Activated naive CD4-positive, alpha-beta T cell (primary cell): ENCODE results near the gene EPS8L3.

Experiments used
- DNase-seq, 4 experiments: peaks; one replicate each; lab custom pipeline; 2025; lab: John Stamatoyannopoulos, UW

The EPS8L3 gene

GRCh38 chr1:109793486-109794318 lies 30.0 kb upstream of the EPS8L3 start:
- DNase-seq: no peak

DNA sequence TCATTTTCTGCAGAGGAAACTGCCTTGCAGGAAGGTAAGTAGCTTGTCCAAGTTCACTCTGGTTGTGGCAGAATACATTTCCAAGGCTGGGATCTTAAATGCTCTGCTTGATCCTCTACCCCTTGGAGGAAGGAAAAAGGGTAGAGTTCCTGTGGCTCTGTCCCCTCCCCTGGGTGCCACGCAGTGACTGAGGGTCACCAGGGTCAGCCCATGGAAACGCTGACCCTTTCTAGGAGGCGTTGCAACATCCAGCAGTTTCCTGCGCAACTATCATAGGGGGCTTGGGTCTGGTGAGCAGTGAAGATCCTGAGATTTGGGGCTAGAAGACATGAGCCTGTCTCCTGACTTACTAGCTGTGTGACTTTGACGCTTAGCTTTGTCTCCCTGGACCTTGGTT lies 29.4 kb upstream of the EPS8L3 start:
- no peak for DNase-seq

DNA sequence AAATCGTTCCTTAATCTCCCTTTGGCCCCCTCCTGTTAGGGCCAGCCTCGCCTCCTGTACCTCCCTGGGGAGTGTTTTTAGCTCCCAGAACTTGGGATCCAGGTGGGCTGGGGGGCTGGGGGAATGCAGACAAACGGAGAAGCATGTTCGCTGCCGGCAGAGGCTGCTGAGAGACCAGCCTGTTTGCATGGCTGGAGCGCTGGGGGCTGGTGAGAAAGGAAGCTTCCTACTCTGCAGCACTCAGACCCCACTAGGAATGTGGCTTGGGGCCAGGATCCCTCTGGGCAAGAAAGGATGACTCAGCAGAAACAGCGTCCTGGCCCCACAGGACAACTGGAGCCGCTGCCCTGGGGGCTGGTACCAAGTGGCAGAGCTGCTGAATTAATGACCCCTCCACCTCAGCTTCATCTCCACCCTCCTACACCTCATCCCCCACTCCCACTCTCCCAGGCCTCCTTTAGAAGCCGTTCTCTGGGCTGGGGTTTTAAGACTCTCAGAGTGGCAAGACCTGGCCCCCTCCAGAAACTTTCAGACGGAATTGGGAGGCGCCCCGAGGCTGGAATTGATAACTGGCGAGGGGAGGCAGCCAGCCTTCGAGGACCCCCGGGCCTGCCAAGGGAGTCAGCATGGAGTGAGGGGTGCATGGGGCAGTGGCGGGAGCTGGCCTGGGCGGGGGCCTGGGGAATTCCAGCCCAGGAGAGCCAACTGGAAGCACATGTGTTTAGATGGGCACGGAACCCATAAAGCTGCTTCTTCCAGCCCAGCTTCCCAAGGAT lies 28.5 kb upstream of the EPS8L3 start:
- no peak for DNase-seq

DNA sequence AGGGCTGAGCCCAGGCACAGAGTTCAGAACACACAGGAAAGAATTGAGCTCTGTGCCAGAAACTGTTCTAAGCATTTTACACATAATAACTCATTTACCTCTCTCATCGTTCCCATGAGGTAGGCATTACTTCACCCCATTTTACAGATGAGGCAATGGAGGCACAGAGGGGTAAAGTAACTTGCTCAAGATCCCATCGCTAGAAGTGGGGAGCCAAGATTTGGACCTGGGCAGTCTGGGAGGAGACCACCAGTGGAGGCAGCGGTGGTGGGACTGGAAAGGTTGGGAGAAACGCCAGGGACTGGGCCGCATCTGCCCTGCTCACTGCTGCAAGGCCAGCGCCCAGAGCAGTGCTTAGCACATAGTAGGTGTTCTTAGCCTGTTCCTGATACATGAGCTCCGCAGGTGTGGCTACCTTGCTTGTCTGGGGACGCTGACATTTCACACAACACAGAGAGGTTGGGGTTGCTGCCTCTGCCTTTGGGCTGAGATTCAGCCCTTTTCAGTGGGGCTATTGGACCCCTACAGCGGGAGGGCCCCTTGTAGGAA lies 27.8 kb upstream of the EPS8L3 start:
- no peak for DNase-seq

DNA sequence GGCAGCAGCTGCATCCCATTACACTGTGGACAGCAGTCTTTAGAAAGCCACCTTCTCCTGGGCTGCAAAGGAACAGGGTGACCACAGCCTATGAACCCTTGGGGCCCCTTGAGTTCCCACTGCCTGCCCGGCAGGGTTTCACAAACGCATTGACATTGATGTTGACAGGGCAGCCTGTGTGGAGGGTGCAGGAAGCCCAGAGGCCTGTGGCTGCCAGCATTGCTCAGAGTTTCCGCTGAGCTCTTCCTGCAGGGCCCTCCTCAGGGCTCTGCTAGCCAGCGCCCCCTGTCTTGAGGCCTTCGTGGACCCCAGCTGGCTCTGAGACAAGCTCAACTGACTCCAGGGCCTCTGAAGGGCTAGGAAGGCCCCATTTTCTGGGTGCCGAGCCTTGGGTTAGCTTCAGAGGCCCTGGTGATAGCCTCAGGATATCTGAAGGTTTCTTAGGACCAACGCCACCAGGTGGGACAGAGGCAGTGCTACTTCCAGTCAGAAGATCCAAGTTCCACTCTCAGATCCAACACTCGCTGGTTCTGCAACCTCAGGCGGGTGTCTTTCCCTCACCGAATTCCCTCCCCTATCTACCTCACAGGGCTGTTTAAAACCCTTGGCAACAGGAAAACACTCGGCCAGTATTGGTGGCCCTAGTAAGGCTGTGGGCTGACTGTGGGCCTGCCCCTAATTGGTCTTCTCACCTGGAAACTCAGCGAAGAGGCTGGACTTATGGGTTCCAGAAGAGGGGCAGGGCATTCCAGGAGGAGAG lies 27.2 kb upstream of the EPS8L3 start:
- peak; percentile 23 to 63 (median 46) for DNase-seq

GRCh38 chr1:109790329-109790728 lies 26.6 kb upstream of the EPS8L3 start:
- no peak for DNase-seq

- no peak for DNase-seq
Observed at GRCh38 chr1:109789551-109790180, 25.9 kb upstream of the EPS8L3 start.

GRCh38 chr1:109788695-109789521 lies 25.2 kb upstream of the EPS8L3 start:
- DNase-seq: no peak

DNA sequence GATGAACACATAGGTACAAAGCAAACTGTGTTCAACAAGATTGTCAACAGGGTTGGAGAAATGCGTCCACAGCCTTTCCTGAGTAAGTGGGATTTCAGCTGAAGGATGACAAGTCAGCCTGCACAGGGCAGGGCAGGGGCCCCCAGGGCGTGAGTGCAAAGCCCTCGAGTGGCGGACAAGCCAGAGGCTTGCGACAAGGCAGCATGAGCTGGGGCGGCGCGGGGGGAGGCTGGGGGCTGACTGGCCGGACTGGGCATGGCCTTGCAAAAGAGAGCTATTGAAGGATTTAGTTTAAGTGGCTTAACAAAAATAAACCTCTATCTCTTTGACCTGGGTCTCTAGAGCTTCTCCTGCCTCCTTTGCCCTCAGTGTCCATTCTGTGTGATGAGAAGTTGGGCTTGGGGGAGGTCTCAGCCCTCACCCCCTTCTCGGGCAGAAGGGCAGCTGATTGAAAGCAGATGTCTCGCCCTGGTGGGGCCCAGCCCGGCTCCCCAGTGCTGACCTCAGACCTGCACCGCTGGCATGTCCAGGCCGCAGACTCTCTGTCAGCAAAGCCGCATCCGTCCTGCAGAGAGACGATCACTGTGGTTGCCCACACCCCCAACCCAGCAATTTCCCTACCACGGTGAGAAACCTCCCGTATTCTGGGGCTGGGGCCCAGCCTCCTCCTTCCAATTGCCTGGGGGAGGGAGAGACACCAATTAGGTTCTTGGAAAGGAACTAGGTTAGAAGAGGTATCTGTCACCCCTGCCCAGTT lies 24.3 kb upstream of the EPS8L3 start:
- DNase-seq: no peak

DNA sequence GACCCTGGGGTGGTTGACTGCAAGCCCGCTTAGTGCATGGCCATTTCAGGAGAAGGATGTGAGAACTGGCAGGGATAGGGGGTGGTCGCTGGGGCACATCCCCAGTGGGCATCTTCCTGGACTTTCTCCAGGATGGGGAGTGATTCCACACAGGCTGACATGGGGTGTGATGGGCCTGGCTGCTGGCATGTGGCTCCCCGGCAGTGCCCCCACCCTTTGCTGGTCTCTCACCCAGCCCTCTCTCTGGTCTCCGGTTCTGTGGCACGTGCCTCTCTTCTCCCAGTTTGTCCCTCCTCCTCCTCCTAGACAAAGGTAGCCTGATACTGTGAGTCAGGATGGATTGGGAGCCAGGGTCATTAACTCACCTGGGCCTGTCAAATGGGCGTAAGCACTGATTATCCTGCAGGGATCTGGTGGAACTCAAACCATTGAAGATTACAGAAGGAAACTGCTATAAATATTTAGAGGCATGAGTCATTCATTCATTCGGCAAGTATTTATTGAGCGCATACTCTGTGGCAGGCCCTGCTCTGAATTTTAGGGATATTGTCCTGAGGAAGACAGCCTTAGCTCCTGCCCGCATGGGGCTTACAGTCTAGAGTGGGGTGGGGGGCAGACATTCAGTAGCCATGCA lies 23.6 kb upstream of the EPS8L3 start:
- no peak for DNase-seq

GRCh38 chr1:109786531-109787021 lies 22.9 kb upstream of the EPS8L3 start:
- no peak for DNase-seq

- no peak for DNase-seq
Observed at GRCh38 chr1:109786112-109786480, 22.4 kb upstream of the EPS8L3 start.

DNA sequence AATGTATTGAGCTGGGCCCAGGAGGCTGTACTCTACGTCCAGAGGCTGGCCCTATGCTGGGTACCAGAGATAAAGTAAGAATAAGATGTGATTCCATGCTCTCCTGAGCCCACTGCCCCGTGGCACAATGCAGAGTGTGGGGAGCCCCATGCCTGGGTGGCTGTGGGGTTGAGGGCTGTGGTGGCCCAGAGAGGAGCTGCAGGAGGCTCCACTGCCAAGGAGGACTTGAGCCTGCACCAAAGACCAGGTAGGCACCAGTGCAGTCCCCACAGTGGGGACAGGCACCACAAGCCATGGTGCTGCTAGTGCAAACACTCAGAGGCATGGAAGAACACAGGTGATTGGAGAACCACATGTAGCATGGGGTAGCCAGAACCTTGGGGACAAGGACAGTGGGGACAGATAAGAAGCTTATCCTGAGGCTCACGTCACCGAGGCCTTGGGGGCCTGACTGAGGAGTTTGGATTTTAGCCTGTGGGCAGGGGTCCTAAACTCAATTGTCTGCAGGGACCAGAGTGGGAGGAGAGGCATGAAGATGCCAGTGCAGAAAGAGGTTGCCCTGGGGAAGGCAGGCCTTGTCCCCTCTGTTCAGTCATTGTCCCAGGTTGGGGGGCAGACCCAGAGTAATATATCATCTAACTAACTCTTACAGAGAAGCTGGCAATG lies 21.9 kb upstream of the EPS8L3 start:
- no peak for DNase-seq

DNA sequence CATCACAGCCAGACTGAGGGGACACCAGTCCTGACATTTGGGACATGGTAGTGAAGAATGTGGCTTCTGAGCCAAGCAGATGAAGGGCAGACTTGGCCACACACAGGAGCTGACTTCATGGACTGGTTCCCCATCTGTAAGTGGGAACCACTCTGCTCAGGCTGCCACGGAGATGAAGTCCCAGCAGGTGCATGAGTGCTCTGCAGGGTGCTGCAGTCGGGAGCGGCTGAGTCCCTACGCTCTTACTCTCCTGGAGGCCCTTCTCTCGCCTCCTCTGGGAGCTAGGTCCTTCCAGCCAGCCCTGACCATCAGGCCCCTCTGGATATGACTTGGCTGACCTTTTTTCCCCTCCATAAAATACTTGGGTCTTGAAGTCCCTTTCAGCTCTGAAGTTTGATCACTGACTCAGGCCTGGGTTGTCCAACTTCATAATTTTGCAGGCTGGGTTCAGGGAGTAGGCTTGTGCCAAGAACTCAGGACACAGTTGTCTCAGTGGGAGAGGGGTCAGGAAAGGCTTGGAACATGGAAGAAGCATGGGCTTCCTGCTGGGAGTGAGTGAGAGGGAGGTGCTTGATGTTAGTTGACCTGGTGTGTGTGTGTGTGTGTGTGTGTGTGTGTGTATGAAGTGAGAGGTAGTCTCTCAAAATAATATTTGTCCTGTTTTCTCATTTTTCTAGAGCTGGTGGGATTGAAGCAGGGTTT lies 21.0 kb upstream of the EPS8L3 start:
- no peak for DNase-seq

DNA sequence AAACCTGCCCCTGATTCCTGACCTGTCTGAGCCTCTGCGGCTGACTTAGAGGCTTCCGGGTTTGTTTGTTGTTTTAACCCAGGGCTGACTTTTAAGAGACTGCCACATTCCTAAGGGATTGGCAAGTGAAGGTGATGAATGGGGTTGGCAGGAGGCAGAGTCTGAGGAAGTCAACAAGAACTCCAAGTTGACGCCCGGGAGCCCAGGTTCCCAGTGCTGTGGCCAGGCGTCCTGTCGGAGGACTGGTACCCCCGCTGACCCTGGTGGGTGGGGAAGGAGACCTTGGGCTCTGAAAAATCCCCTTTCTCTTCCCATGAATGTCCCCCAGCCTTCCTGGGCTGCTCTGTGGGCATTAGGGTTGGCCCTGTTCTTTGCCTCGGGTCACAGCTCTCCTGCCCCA lies 19.7 kb upstream of the EPS8L3 start:
- DNase-seq: no peak

DNA sequence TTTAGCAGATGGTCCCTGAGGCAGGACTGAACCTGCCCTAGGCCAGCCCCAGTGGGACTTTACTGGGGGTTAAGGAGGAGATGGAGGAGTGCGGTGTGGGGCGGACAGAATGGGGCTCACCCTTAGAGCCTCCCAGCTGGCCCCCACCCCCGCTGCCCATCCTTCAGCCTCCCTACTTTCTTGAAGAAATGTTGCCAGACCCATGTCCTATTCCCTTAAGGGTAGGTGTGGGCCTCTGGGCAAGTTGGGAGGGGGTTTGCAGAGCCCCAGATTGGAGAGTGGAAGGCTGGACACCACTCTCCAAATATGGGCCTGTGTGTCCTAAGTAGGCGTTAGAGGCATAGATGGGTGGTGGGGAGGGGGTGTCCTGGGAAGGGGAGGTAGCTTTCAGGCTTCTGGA lies 19.2 kb upstream of the EPS8L3 start:
- DNase-seq: no peak

DNA sequence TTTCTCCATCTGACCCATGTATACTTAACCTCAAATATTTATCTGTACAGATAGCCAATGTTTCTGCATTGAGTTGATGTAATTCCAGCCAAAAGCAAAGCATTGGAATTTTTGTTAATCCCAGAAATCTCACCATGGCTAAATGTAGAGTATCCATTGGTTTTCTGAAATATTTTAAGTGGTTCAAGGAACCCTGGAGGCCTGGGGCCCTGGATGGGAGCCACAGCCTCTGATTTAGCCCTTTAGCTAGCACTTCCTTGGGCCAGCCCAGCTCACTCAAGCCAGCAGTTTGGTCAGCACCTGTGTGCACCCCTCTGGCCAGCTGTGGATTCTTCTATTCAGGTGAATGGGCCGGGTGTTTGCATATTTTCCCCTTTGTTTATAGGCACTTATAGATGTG lies 18.8 kb upstream of the EPS8L3 start:
- no peak for DNase-seq

GRCh38 chr1:109781806-109782205 lies 18.1 kb upstream of the EPS8L3 start:
- DNase-seq: no peak
